C4-2B (cell line): ENCODE data around the gene HSPA8.

Source experiments
- H3K27ac ChIP-seq: fragments of 450-650 bp; 2 replicates; pipeline ENCODE4 v1.5.1; 2017
- CTCF ChIP-seq: fragments of 450-650 bp; conservative IDR thresholded peaks from 2 replicates; pipeline ENCODE4 v1.5.1; 2017; ENCODE audit warnings: mild to moderate bottlenecking
- ZFX ChIP-seq: fragments of 450-650 bp; IDR thresholded peaks from 2 replicates; pipeline ENCODE4 v1.6.1; 2017

The HSPA8 gene

GRCh38 chr11:123051146-123051545, 10.8 kb downstream of the HSPA8 start:
- TF ChIP-seq ZFX (no peak), CTCF (no peak)

GRCh38 chr11:123047947-123048293, 14.0 kb downstream of the HSPA8 start:
- TF ChIP-seq CTCF, result no peak

More at GRCh38 chr11:123051146-123051545, 10.8 kb downstream of the HSPA8 start:
- H3K27ac ChIP-seq, result no peak overlapping the region

GRCh38 chr11:123047266-123047946, 14.5 kb downstream of the HSPA8 start:
- H3K27ac ChIP-seq, result no peak overlapping the region
- no peak for TF ChIP-seq ZFX
- TF ChIP-seq CTCF, result no peak

More at GRCh38 chr11:123047947-123048293, 14.0 kb downstream of the HSPA8 start:
- no peak overlapping the region for H3K27ac ChIP-seq

GRCh38 chr11:123046473-123047259, 15.3 kb downstream of the HSPA8 start:
- TF ChIP-seq CTCF (no peak), ZFX (no peak)
- H3K27ac ChIP-seq, result no peak overlapping the region

GRCh38 chr11:123045101-123045500, 16.8 kb downstream of the HSPA8 start:
- H3K27ac ChIP-seq, result no peak overlapping the region
- no peak for TF ChIP-seq CTCF
- no peak for TF ChIP-seq ZFX

GRCh38 chr11:123041185-123041584, 20.8 kb downstream of the HSPA8 start:
- TF ChIP-seq CTCF, result no peak
- no peak for TF ChIP-seq ZFX

GRCh38 chr11:123040111-123040432, 21.9 kb downstream of the HSPA8 start:
- no peak overlapping the region for H3K27ac ChIP-seq
- TF ChIP-seq ZFX (no peak), CTCF (no peak)

More at GRCh38 chr11:123041185-123041584, 20.8 kb downstream of the HSPA8 start:
- H3K27ac ChIP-seq, result no peak overlapping the region
